Right cardiac atrium (tissue), 5 donors: ENCODE measurements around the gene RUVBL2. TPM values are rescaled to one million over a fixed set of nuclear protein-coding genes. Genes with fewer than 3 reads are reported as not detected.
A peak's percentile ranks its signal among the peaks of the same experiment; 100 is the strongest.

Source experiments
- ATAC-seq, 2 donors: fragments of 200-7000 bp; cut with Tn5 transposase; one replicate each; pipeline versions ENCODE4 v1.8.0 to v1.9.1; 2020; ENCODE audit warnings: moderate library complexity in 2 of 2, mild to moderate bottlenecking in 1 of 2
- DNase-seq, 3 donors: peaks; one replicate each; pipeline ENCODE4 v3.0.0-alpha.2; 2020
- H3K27ac ChIP-seq: one replicate; pipeline ENCODE4 v1.5.1; 2013; ENCODE audit warnings: mild to moderate bottlenecking, low read length, control low read depth, moderate library complexity
- H3K27me3 ChIP-seq: one replicate; pipeline ENCODE4 v1.6.1; 2013; ENCODE audit not compliant: control insufficient read depth, insufficient read depth
- H3K4me1 ChIP-seq: one replicate; pipeline ENCODE4 v1.6.1; 2013; ENCODE audit warnings: low read length; ENCODE audit not compliant: control insufficient read depth, insufficient read depth
- H3K4me3 ChIP-seq: one replicate; pipeline ENCODE4 v1.5.1; 2013; ENCODE audit warnings: low read length, control low read depth
- H3K9me3 ChIP-seq: one replicate; pipeline ENCODE4 v1.6.1; 2013; ENCODE audit warnings: low read length; ENCODE audit not compliant: control insufficient read depth
- WGBS: extraction: QIAGEN DNeasy Blood & Tissue Kit; methylation state at CpG from one replicate; pipeline ENCODE4 v1.1.7; 2013; 5-methylcytosine and 5-hydroxymethylcytosine counted together
- intact Hi-C, 4 donors: fragments of 100-400 bp; cut with DNase I; formaldehyde crosslinking; loops; one replicate each; pipeline versions ENCODE4 v1.11.0 to v1.14.0; 2022 to 2023
- polyA plus RNA-seq: library from polyadenylated mRNA; stranded (reverse); fragments of 200-250 nt; gene quantifications from one replicate; pipeline ENCODE4 v1.2.3, GENCODE V29; 2013
- total RNA-seq, 4 donors: library from RNA; stranded (reverse); fragmentation: NEBNext Ultra II Directional; extraction: Animal tissue kit (Norgen Biotek cat#: 25700); gene quantifications; one replicate each; pipeline ENCODE4 v1.2.1, GENCODE V29; 2021
- donor health status: healthy with polysubstance abuse.
- donor health status: DM: no; HTN: yes; CAD: no.
- donor health status: DM: no; HTN: no; CAD: no.
- donor health status: DM: no; HTN: yes; CAD: no; lungs with severe emphysema.
- donor health status: DM: yes; HTN: yes; CAD: no.

Gene RUVBL2
- total and polyA plus RNA-seq, 5 donors = 39.4 to 54.5 (median 46.6) TPM

GRCh38 chr19:48970139-48970766, 23.4 kb upstream of the RUVBL2 start:
- Histone ChIP-seq H3K4me1 (peaks cover 3% of the 10 kb centered on the region), H3K27ac (no peak overlapping the region), H3K9me3 (no peaks in the 10 kb centered on the region), H3K4me3 (no peak overlapping the region), H3K27me3 (no peaks in the 10 kb centered on the region)
- DNase-seq (no peak), ATAC-seq (no peak)
- intact Hi-C loops = loop anchor here in 2 of 4 donors (10.0 kb wide), 1 partner anchor 175 kb away; no protein-coding TSS in a partner anchor
- WGBS = 87% methylated on average over 23 of the region's 23 CpGs

- intact Hi-C loops = loop anchor here in 2 of 4 donors (10.0 kb wide), 1 partner anchor 176 kb away; no protein-coding TSS in a partner anchor
- Histone ChIP-seq H3K27me3 (no peaks in the 10 kb centered on the region), H3K4me3 (no peak overlapping the region), H3K9me3 (no peaks in the 10 kb centered on the region), H3K4me1 (peaks cover 3% of the 10 kb centered on the region), H3K27ac (no peak overlapping the region)
- WGBS = 18% methylated on average over 19 of the region's 19 CpGs
- peak; percentile 85 to 95 (median 93) for DNase-seq
- peak; percentile 49 to 63 for ATAC-seq
Measured at GRCh38 chr19:48970923-48971395, 22.7 kb upstream of the RUVBL2 start.

GRCh38 chr19:48975947-48976847, 17.5 kb upstream of the RUVBL2 start:
- Histone ChIP-seq H3K4me1 (no peaks in the 10 kb centered on the region), H3K27me3 (no peaks in the 10 kb centered on the region), H3K27ac (no peak overlapping the region), H3K9me3 (no peaks in the 10 kb centered on the region), H3K4me3 (no peak overlapping the region)
- WGBS = 85% methylated on average over 13 of the region's 13 CpGs
- DNase-seq (no peak), ATAC-seq (no peak)
- intact Hi-C loops = loop anchor here in 2 of 4 donors (10.0 kb wide), 1 partner anchor 181 kb away; no protein-coding TSS in a partner anchor

- Histone ChIP-seq H3K9me3 (no peaks in the 10 kb centered on the region), H3K27ac (no peak overlapping the region), H3K4me3 (no peak overlapping the region), H3K27me3 (no peaks in the 10 kb centered on the region), H3K4me1 (no peaks in the 10 kb centered on the region)
- no peak for DNase-seq
- WGBS = 75% methylated on average over 2 of the region's 2 CpGs
- no peak for ATAC-seq
- intact Hi-C loops = loop anchor here in 2 of 4 donors (10.0 kb wide), 1 partner anchor 182 kb away; no protein-coding TSS in a partner anchor
Measured at GRCh38 chr19:48977061-48977460, 16.6 kb upstream of the RUVBL2 start.

GRCh38 chr19:48982280-48982679, 11.4 kb upstream of the RUVBL2 start:
- H3K4me3 ChIP-seq = no peak overlapping the region
- no peaks in the 10 kb centered on the region for H3K4me1 ChIP-seq
- H3K27me3 ChIP-seq = no peaks in the 10 kb centered on the region
- no peak for ATAC-seq
- 95% methylated on average over 9 of the region's 9 CpGs for WGBS
- H3K27ac ChIP-seq = no peak overlapping the region
- intact Hi-C loops = no loop called here
- no peak for DNase-seq
- H3K9me3 ChIP-seq = no peaks in the 10 kb centered on the region

GRCh38 chr19:48985711-48986110, 8.0 kb upstream of the RUVBL2 start:
- WGBS = 96% methylated on average over 13 of the region's 13 CpGs
- DNase-seq (no peak), ATAC-seq (no peak)
- Histone ChIP-seq H3K27me3 (no peaks in the 10 kb centered on the region), H3K4me3 (no peak overlapping the region), H3K27ac (no peak overlapping the region), H3K9me3 (no peaks in the 10 kb centered on the region), H3K4me1 (no peaks in the 10 kb centered on the region)
- intact Hi-C loops = no loop called here

- H3K4me1 ChIP-seq = peaks cover 4% of the 10 kb centered on the region
- H3K27me3 ChIP-seq = no peaks in the 10 kb centered on the region
- intact Hi-C loops = no loop called here
- no peaks in the 10 kb centered on the region for H3K9me3 ChIP-seq
- H3K27ac ChIP-seq = no peak overlapping the region
- 94% methylated on average over 3 of the region's 3 CpGs for WGBS
- no peak for DNase-seq
- no peak overlapping the region for H3K4me3 ChIP-seq
- ATAC-seq = no peak
Measured at GRCh38 chr19:48986211-48986610, 7.5 kb upstream of the RUVBL2 start.

- H3K27ac ChIP-seq = no peak overlapping the region
- H3K4me3 ChIP-seq = no peak overlapping the region
- intact Hi-C loops = no loop called here
- ATAC-seq (no peak), DNase-seq (no peak)
- peaks cover 9% of the 10 kb centered on the region for H3K4me1 ChIP-seq
- WGBS = 88% methylated on average over 7 of the region's 7 CpGs
- H3K27me3 ChIP-seq = no peaks in the 10 kb centered on the region
- H3K9me3 ChIP-seq = no peaks in the 10 kb centered on the region
Measured at GRCh38 chr19:48987323-48987722, 6.4 kb upstream of the RUVBL2 start.

GRCh38 chr19:48988286-48988685, 5.4 kb upstream of the RUVBL2 start:
- H3K9me3 ChIP-seq = no peaks in the 10 kb centered on the region
- H3K27me3 ChIP-seq = no peaks in the 10 kb centered on the region
- H3K4me1 ChIP-seq = peaks cover 9% of the 10 kb centered on the region
- no peak overlapping the region for H3K4me3 ChIP-seq
- intact Hi-C loops = no loop called here
- 98% methylated on average over 7 of the region's 7 CpGs for WGBS
- H3K27ac ChIP-seq = no peak overlapping the region
- ATAC-seq (no peak), DNase-seq (no peak)

GRCh38 chr19:48988860-48989259, 4.8 kb upstream of the RUVBL2 start:
- no peak for ATAC-seq
- intact Hi-C loops = no loop called here
- no peak for DNase-seq
- Histone ChIP-seq H3K27ac (no peak overlapping the region), H3K4me1 (peaks cover 9% of the 10 kb centered on the region), H3K9me3 (no peaks in the 10 kb centered on the region), H3K4me3 (no peak overlapping the region), H3K27me3 (no peaks in the 10 kb centered on the region)
- WGBS = 94% methylated on average over 9 of the region's 9 CpGs

- Histone ChIP-seq H3K4me3 (no peak overlapping the region), H3K27ac (peak overlapping the region; percentile 19)
- WGBS = 57% methylated on average over 17 of the region's 17 CpGs
Measured at GRCh38 chr19:48989701-48990291, 3.9 kb upstream of the RUVBL2 start.

More at GRCh38 chr19:48989701-48990291, 3.9 kb upstream of the RUVBL2 start:
- Histone ChIP-seq H3K27me3 (no peaks in the 10 kb centered on the region), H3K4me1 (peaks cover 12% of the 10 kb centered on the region), H3K9me3 (no peaks in the 10 kb centered on the region)
- no peak for ATAC-seq
- intact Hi-C loops = no loop called here
- DNase-seq = no peak
